ENCODE data around the gene SOX15. TPM values are rescaled to one million over a fixed set of nuclear protein-coding genes. Genes with fewer than 3 reads are reported as not detected.
"Not testable (repeated sequence)": the region's sequence is repeated elsewhere in the genome, so short reads cannot be mapped to it uniquely, and the experiment has no call there.

The SOX15 gene
- total RNA-seq, result 0.47 TPM

- no peak for DNase-seq
Measured at GRCh38 chr17:7589891-7590691, at the start of gene SOX15. Gene SOX15, minus strand, starts transcription at chr17:7590094. Its CDS starts 418 bp downstream, at chr17:7589676.

GRCh38 chr17:7636163-7636562 lies 46.3 kb upstream of the SOX15 start:
- DNase-seq, result no peak

GRCh38 chr17:7634384-7634783 lies 44.5 kb upstream of the SOX15 start:
- no peak for DNase-seq

- DNase-seq, result no peak
Measured at GRCh38 chr17:7633093-7633492, 43.2 kb upstream of the SOX15 start.

- DNase-seq, result no peak
Measured at GRCh38 chr17:7632492-7632894, 42.6 kb upstream of the SOX15 start.

- no peak for DNase-seq
Measured at GRCh38 chr17:7631398-7632380, 41.8 kb upstream of the SOX15 start.

- no peak for DNase-seq
Measured at GRCh38 chr17:7629939-7630571, 40.2 kb upstream of the SOX15 start, which contains the start of gene SHBG. Gene SHBG, plus strand, starts transcription at chr17:7630135. Its CDS starts 38 bp downstream, at chr17:7630173.

- DNase-seq, result peak; percentile 96
Measured at GRCh38 chr17:7627250-7628121, 37.6 kb upstream of the SOX15 start, which contains the start of gene SAT2. Gene SAT2, minus strand, starts transcription at chr17:7627821. Its CDS starts 186 bp downstream, at chr17:7627635.

GRCh38 chr17:7626956-7627249 lies 37.0 kb upstream of the SOX15 start:
- no peak for DNase-seq

- no peak for DNase-seq
Measured at GRCh38 chr17:7626307-7626706, 36.4 kb upstream of the SOX15 start.

GRCh38 chr17:7625749-7626148 lies 35.9 kb upstream of the SOX15 start:
- not testable (repeated sequence) for DNase-seq

GRCh38 chr17:7623661-7624060 lies 33.8 kb upstream of the SOX15 start:
- DNase-seq, result no peak

- no peak for DNase-seq
Measured at GRCh38 chr17:7620835-7621234, 30.9 kb upstream of the SOX15 start.

- DNase-seq, result no peak
Measured at GRCh38 chr17:7618608-7619007, 28.7 kb upstream of the SOX15 start.

- no peak for DNase-seq
Measured at GRCh38 chr17:7615265-7615747, 25.4 kb upstream of the SOX15 start.

GRCh38 chr17:7614425-7615264 lies 24.8 kb upstream of the SOX15 start, which contains the start of gene FXR2:
Gene FXR2, minus strand, starts transcription at chr17:7614897. Its CDS starts 365 bp downstream, at chr17:7614532.
- peak; percentile 99 for DNase-seq

GRCh38 chr17:7613769-7614424 lies 24.0 kb upstream of the SOX15 start:
- DNase-seq, result no peak

- DNase-seq, result no peak
Measured at GRCh38 chr17:7612294-7612640, 22.4 kb upstream of the SOX15 start.

- DNase-seq, result no peak
Measured at GRCh38 chr17:7611635-7612293, 21.9 kb upstream of the SOX15 start.

All from occipital lobe (tissue), 2 donors.